GM10266 (cell line): Measurements from ENCODE around the gene SLC6A19.
A peak's percentile ranks its signal among the peaks of the same experiment; 100 is the strongest.

Experiments
- DNase-seq: peaks from one replicate; pipeline ENCODE4 v3.0.0; 2012; ENCODE audit errors: extremely low spot score
- TF ChIP-seq, protein P1 (sequence below): IDR thresholded peaks from 2 replicates; pipeline ENCODE4 v1.5.1; 2012; ENCODE audit warnings: mild to moderate bottlenecking, low read depth; ENCODE audit not compliant: control insufficient read depth, insufficient read depth; ENCODE audit errors: missing control alignments

Gene SLC6A19

DNA sequence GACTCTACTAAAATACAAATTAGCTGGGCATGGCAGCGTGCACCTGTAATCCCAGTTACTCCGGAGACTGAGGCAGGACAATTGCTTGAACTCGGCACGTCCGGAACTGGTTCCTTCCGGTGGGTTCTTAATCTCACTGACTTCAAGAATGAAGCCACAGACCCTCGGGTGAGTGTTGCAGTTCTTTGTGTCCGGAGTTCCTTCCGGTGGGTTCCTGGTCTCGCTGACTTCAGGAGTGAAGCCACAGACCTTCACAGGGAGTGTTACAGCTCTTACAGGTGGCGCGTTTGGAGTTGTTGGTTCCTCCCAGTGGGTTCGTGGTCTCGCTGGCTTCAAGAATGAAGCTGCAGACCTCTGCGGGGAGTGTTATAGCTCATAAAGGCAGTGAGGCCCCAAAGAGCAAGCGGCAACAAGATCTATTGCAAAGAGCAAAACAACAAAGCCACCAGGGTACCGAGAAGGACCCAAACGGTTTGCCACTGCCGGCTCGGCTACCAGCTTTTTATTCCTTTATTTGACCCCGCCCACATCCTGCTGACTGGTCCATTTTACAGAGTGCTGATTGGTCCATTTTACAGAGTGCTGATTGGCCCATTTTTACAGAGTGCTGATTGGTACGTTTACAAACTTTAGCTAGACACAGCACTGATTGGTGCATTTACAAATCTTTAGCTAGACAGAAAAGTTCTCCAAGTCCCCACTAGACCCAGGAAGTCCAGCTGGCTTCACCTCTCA lies 28.6 kb upstream of the SLC6A19 start:
- TF ChIP-seq, protein P1, sequence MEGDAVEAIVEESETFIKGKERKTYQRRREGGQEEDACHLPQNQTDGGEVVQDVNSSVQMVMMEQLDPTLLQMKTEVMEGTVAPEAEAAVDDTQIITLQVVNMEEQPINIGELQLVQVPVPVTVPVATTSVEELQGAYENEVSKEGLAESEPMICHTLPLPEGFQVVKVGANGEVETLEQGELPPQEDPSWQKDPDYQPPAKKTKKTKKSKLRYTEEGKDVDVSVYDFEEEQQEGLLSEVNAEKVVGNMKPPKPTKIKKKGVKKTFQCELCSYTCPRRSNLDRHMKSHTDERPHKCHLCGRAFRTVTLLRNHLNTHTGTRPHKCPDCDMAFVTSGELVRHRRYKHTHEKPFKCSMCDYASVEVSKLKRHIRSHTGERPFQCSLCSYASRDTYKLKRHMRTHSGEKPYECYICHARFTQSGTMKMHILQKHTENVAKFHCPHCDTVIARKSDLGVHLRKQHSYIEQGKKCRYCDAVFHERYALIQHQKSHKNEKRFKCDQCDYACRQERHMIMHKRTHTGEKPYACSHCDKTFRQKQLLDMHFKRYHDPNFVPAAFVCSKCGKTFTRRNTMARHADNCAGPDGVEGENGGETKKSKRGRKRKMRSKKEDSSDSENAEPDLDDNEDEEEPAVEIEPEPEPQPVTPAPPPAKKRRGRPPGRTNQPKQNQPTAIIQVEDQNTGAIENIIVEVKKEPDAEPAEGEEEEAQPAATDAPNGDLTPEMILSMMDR = no peak
- no peak for DNase-seq

DNA sequence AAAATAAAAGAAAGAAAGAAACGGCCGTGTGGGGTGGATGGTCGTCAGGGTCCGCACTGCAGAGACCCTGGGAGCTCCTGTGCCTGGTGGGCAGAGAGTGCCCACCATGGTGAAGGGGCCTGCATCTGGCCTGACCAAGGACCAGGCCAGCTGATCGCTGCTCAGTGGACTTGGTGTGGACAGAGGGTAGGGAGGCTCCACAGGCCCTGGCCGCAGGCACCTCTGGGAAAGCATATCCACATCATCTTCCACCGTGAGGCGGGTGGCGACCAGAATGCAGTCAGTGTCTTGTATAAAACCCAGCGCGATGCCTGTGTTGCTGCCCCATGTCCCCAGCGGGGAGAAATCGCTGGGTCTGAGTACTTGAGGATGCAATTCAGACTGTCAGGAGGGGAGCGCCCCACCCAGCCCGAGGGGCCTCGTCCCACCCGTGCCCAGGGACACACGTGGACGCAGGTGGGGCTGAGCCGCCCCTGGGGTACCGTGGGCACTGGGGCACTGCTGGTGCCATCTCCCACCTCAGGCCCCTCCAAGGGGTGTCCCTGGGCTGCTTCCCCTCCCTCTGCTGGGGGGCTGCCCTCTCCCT lies 27.8 kb upstream of the SLC6A19 start:
- TF ChIP-seq, protein P1 = no peak
- no peak for DNase-seq

DNA sequence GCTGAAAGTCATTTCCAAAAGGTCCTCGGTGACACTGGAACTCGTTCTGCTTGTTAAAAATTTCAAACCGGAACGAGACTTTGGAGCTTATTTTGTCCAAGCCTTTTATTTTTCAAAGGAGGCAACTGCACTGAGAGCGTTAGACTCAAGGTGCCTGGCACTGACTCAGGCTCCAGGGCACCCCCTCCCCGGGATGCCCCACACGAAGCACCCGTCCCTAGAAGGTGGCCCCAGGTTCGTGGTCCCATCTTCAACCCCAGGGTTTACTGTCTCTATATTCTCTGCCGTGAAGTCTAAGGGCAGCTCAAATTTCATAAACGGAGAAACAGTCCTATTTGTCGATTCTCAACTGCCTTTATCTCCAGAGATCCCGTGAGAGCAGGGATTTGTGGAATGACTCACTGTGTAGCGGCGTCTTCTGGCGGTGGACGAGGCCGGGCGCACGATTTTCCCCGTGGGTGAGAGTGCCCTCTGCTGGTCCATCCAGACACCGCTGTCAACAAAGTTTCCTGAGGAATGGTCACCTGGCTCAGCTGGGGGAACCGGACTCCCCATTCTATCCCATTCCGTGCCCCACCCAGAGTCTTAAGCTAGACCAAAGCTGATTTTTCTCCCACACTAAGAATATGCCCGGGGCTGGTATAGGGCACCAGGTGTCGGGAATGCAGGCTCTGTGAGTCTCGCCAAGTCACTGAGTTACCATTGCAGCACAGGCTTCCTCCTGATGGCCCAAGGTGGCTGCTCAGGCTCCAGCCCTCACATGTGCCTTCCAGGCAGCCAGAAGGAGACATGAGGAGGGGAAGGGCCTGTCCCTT lies 27.1 kb upstream of the SLC6A19 start:
- TF ChIP-seq, protein P1 = peak; percentile 68

DNA sequence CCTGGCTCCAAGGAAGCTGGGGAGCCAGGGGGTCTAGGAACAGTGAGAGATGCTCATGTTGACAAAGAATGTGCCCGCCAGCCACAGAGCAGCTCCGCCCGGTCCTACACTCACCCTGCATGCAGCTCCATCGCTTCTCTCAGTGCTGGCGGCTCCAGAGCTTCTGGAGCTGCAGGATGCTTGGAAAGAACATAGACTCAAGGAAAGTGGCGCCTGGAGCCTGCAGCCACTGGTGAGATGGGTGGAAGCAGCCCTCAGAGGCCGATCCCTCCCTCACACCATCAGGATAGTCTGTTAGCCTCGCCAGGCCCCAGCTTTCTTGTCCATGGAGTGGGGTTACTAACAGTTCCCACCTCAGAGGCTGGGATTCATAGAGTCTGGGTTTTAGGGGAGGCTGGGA lies 26.4 kb upstream of the SLC6A19 start:
- TF ChIP-seq, protein P1 = no peak
- no peak for DNase-seq

More for the DNA sequence above, 27.1 kb upstream of the SLC6A19 start:
- peak; percentile 66 for DNase-seq

DNA sequence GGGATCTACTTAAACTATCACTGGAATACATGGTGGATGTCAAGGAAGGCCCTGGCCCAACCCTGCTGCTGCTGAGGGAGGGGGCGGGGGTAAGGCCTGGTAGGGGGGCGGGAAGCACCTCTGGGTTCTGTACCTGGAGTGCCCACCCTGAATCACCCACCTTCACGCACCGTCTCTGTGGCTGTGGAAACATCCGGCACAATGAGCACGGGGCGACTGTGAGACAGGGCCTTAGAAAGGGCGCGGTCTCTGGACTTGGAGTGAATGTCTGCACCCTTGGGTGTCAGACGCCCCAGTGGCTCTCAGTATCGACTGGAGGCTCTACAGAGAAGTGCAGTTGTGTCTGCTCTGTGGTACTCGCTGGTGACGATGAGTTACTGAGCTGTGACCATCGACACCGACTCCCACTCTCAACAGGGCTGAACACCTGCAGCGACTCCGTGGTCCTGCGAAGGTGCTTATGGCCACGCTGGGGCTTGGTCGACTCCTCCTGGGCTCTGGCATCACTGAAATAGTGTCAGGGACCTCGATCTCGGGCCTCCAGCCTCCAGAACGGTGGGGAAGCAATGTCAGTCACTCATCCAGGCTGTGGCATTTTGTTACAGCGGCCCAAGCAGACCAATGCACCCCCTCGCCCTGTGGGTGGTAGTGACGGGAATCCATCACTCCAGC lies 25.5 kb upstream of the SLC6A19 start:
- no peak for DNase-seq
- TF ChIP-seq, protein P1 = no peak

DNA sequence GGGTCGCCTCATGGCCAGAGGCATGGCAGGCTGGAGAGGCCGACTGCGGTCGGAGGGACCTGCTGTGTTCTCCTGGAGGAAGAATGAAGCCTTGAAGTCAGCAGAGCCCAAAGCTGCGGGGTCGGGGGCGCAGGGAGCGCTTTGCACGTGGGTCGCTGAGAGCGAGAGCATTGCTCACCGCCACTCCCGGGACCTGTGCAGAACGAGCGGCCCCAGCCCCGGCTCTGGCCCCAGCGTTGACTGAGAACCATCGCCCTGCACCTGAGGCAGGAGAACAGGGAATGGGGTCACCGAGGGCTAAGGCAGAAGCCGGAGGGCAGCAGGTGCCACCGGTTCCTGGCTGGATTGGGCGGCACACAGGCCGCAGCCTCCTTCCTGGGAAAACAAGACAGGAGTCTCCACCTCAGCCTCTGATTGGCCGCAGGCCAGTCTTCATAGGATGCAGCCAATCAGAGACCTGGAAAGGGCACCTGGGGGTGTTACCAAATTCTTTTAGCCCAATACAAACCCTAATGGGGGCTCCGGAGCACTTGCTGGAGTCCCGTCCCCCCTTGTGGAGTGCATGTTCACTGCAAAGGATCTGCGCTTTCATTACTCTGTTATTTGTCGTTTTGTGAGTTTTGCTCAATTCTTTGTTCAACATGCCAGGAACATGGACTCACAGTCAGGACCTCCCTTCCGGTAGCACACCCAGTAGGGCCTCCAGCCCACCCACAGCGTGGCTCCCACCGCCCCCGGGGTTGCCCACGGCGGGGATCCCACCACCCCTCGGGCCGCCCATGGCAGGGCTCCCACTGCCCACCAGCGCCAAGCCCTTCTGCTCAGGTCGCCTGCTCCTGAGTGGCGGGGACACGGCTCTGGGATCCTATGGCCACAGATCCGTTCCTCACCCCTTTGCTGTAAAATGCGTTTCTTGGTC lies 24.7 kb upstream of the SLC6A19 start:
- TF ChIP-seq, protein P1 = no peak
- DNase-seq = no peak
